ENCODE results near the gene SEC31A.

- TF ChIP-seq ELF1 (IDR thresholded peaks at IDR 0.05) (no peak), JUND (IDR thresholded peaks at IDR 0.05) (no peak), CTCF (IDR thresholded peaks at IDR 0.05) (no peak), SMC3 (IDR thresholded peaks at IDR 0.05; ENCODE audit: low read depth, low read length) (no peak), POLR2AphosphoS5 (IDR thresholded peaks at IDR 0.05; ENCODE audit: low read depth, low read length) (no peak), REST (IDR thresholded peaks at IDR 0.05; ENCODE audit: low read depth, low read length) (no peak), GABPA (IDR thresholded peaks at IDR 0.05; ENCODE audit: low read depth) (no peak), TAF1 (IDR thresholded peaks at IDR 0.05; ENCODE audit: borderline replicate concordance, low read depth, low read length) (no peak), TEAD4 (IDR thresholded peaks at IDR 0.05; ENCODE audit: borderline replicate concordance, insufficient read depth) (no peak)
- TF ChIP-seq, protein P1, sequence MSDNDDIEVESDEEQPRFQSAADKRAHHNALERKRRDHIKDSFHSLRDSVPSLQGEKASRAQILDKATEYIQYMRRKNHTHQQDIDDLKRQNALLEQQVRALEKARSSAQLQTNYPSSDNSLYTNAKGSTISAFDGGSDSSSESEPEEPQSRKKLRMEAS (IDR thresholded peaks at IDR 0.05; ENCODE audit: low read depth): no peak
These were observed 65.5 kb downstream of the SEC31A start for GRCh38 chr4:82825425-82825824.

All from SK-N-SH (cell line).